PC-9 (cell line): ENCODE results near the gene AUTS2. TPM values are rescaled to one million over a fixed set of nuclear protein-coding genes. Genes with fewer than 3 reads are reported as not detected.

ENCODE experiments used
- BruUV-seq: library from RNA; stranded (reverse); fragments of 400-500 nt; replicated peaks from 2 replicates; lab custom pipeline; 2021; lab: Mats Ljungman, UMichigan
- CTCF ChIA-PET: fragments of 300-600 bp; sonication (Branson Sonifier 250); formaldehyde crosslinking; loops from one replicate; lab custom pipeline; 2022; ENCODE audit warnings: antibody characterized with exemption; lab: Charles Lee
- POLR2A ChIA-PET: fragments of 300-600 bp; sonication (Branson Sonifier 250); formaldehyde crosslinking; loops from one replicate; lab custom pipeline; 2022; ENCODE audit warnings: antibody characterized with exemption; ENCODE audit not compliant: unreplicated experiment; lab: Charles Lee
- DNase-seq, 2 experiments: peaks; one replicate each; pipeline versions ENCODE4 v3.0.0 to v3.0.0-alpha.2; 2015 to 2022; ENCODE audit warnings: mixed read lengths in 1 of 2
- H2AFZ ChIP-seq: fragments of 200-600 bp; sonication (generic); 2 replicates; pipeline ENCODE4 v1.8.1; 2017; ENCODE audit warnings: antibody characterized with exemption
- H3F3A ChIP-seq: fragments of 200-600 bp; sonication (generic); 2 replicates; pipeline ENCODE4 v1.8.1; 2017; ENCODE audit warnings: antibody characterized with exemption, mild to moderate bottlenecking, low read depth; ENCODE audit not compliant: insufficient read depth
- H3K27ac ChIP-seq: fragments of 200-600 bp; sonication (generic); 2 replicates; pipeline ENCODE4 v1.6.1; 2016; ENCODE audit warnings: mixed run types
- H3K27me3 ChIP-seq: fragments of 200-600 bp; sonication (generic); 2 replicates; pipeline ENCODE4 v1.6.1; 2016; ENCODE audit warnings: low read depth, mixed run types; ENCODE audit not compliant: insufficient read depth
- H3K36me3 ChIP-seq: fragments of 200-600 bp; sonication (generic); 2 replicates; pipeline ENCODE4 v1.6.1; 2016; ENCODE audit warnings: low read depth, mixed run types
- H3K4me1 ChIP-seq: fragments of 200-600 bp; sonication (generic); replicated peaks from 2 replicates; pipeline ENCODE4 v1.6.1; 2016; ENCODE audit warnings: mixed run types; ENCODE audit not compliant: insufficient read depth
- H3K4me2 ChIP-seq: fragments of 200-600 bp; sonication (generic); 2 replicates; pipeline ENCODE4 v1.6.1; 2017; ENCODE audit warnings: mixed run types
- H3K4me3 ChIP-seq: fragments of 200-600 bp; sonication (generic); 2 replicates; pipeline ENCODE4 v1.6.1; 2016; ENCODE audit warnings: mixed run types
- H3K79me2 ChIP-seq: fragments of 200-600 bp; sonication (generic); 2 replicates; pipeline ENCODE4 v1.6.1; 2017; ENCODE audit warnings: low read depth, mixed run types
- H3K9me2 ChIP-seq: fragments of 200-600 bp; sonication (generic); 2 replicates; pipeline ENCODE4 v1.8.1; 2017; ENCODE audit warnings: mild to moderate bottlenecking; ENCODE audit not compliant: insufficient read depth
- H3K9me3 ChIP-seq: fragments of 200-600 bp; sonication (generic); 2 replicates; pipeline ENCODE4 v1.8.1; 2016; ENCODE audit warnings: low read depth; ENCODE audit not compliant: insufficient read depth
- H4K20me1 ChIP-seq: fragments of 200-600 bp; sonication (generic); 2 replicates; pipeline ENCODE4 v1.8.1; 2017; ENCODE audit not compliant: insufficient read depth
- EZH2 ChIP-seq: fragments of 200-600 bp; sonication (generic); IDR thresholded peaks from 2 replicates; pipeline ENCODE4 v1.8.0; 2017; ENCODE audit warnings: antibody characterized with exemption, low read depth
- intact Hi-C: fragments of 100-400 bp; cut with micrococcal nuclease; formaldehyde crosslinking; loops from one replicate; pipeline ENCODE4 v1.10.0; 2022; ENCODE audit not compliant: unreplicated experiment
- total RNA-seq: library from RNA; stranded (reverse); gene quantifications from 2 replicates; pipeline ENCODE4 v1.2.3, GENCODE V29; 2021
- TF ChIP-seq, protein P1 (sequence below): fragments of 200-600 bp; sonication (generic); conservative IDR thresholded peaks from 2 replicates; pipeline ENCODE4 v1.6.1; 2017; ENCODE audit warnings: mixed run types, antibody characterized with exemption, mild to moderate bottlenecking, moderate library complexity

AUTS2 gene
- total RNA-seq, 1 experiment from 2014 or later, result not detected

DNA sequence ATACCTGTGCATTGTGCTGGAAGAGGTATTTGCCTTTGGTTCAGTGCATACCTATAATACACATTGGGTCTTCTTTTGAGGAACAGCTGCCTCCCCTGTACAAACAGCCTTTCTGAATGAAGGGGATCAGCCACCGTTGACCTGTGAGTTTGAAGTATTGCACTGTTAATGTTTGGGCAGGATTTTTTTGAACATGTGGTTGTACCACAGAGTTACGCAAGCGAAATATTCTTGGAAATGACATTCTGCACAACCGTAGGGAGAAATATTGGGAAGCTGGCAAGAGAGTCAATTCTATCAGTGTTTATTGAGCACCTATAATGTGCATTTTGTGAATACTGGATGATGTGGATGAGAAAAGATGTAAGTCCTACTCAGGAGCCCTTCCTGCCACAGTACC lies 270.6 kb downstream of the AUTS2 start:
- BruUV-seq, result no TSS peak
- Histone ChIP-seq H3K36me3 (no peaks in the 10 kb centered on the region), H3K9me2 (no peaks in the 10 kb centered on the region; the same call in 1 of the 2 replicates), H3K9me3 (no peaks in the 10 kb centered on the region), H3K4me3 (no peak overlapping the region), H3K27me3 (no peaks in the 10 kb centered on the region), H3K79me2 (no peaks in the 10 kb centered on the region), H3K4me1 (no peaks in the 10 kb centered on the region), H3F3A (no peaks in the 10 kb centered on the region), H3K4me2 (no peak overlapping the region), H4K20me1 (no peaks in the 10 kb centered on the region), H3K27ac (no peak overlapping the region), H2AFZ (no peak overlapping the region)
- POLR2A ChIA-PET, result no interaction called here
- intact Hi-C loops, result no loop called here
- CTCF ChIA-PET, result no interaction called here
- no peak for TF ChIP-seq EZH2
- TF ChIP-seq, protein P1, sequence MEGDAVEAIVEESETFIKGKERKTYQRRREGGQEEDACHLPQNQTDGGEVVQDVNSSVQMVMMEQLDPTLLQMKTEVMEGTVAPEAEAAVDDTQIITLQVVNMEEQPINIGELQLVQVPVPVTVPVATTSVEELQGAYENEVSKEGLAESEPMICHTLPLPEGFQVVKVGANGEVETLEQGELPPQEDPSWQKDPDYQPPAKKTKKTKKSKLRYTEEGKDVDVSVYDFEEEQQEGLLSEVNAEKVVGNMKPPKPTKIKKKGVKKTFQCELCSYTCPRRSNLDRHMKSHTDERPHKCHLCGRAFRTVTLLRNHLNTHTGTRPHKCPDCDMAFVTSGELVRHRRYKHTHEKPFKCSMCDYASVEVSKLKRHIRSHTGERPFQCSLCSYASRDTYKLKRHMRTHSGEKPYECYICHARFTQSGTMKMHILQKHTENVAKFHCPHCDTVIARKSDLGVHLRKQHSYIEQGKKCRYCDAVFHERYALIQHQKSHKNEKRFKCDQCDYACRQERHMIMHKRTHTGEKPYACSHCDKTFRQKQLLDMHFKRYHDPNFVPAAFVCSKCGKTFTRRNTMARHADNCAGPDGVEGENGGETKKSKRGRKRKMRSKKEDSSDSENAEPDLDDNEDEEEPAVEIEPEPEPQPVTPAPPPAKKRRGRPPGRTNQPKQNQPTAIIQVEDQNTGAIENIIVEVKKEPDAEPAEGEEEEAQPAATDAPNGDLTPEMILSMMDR, result no peak
- DNase-seq, result no peak

DNA sequence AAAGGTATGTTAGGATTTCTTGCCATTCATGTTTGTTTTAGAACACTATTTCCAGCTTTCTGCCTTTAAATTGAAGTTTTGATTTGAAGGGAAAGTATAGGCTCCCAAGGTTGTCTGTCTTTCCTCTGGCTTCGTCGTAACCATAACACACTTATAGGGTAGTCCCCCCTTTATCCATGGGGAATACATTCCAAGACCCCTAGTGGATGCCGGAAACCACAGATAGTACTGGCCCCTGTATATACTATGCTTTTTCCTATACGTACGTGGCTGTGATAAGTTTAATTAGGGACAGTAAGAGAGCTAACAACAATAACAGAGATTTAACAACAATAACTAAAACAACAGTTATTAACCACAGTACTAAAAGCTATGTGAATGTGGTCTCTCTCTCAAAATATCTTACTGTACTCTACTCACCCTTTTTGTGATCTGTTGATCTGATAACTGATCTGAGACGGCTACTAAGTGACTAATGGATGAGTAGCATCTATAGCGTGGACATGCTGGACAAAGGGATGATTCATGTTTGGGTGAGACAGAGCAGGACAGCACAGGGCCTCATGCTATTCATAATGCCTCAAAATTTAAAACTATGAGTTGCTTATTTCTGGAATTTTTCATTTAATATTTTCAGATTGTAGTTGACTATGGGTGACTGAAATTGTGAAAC lies 273.1 kb downstream of the AUTS2 start:
- no peak for TF ChIP-seq EZH2
- TF ChIP-seq, protein P1, result no peak
- Histone ChIP-seq H3K4me1 (no peaks in the 10 kb centered on the region), H2AFZ (no peak overlapping the region), H3K27me3 (no peaks in the 10 kb centered on the region), H3F3A (no peaks in the 10 kb centered on the region), H3K4me2 (no peak overlapping the region), H3K79me2 (no peaks in the 10 kb centered on the region), H3K27ac (no peak overlapping the region), H3K9me2 (no peaks in the 10 kb centered on the region; the same call in 1 of the 2 replicates), H3K9me3 (no peaks in the 10 kb centered on the region), H3K36me3 (no peaks in the 10 kb centered on the region), H4K20me1 (no peaks in the 10 kb centered on the region), H3K4me3 (no peak overlapping the region)
- DNase-seq, result no peak
- intact Hi-C loops, result no loop called here
- ChIA-PET CTCF (no interaction called here), POLR2A (no interaction called here)
- no TSS peak for BruUV-seq

DNA sequence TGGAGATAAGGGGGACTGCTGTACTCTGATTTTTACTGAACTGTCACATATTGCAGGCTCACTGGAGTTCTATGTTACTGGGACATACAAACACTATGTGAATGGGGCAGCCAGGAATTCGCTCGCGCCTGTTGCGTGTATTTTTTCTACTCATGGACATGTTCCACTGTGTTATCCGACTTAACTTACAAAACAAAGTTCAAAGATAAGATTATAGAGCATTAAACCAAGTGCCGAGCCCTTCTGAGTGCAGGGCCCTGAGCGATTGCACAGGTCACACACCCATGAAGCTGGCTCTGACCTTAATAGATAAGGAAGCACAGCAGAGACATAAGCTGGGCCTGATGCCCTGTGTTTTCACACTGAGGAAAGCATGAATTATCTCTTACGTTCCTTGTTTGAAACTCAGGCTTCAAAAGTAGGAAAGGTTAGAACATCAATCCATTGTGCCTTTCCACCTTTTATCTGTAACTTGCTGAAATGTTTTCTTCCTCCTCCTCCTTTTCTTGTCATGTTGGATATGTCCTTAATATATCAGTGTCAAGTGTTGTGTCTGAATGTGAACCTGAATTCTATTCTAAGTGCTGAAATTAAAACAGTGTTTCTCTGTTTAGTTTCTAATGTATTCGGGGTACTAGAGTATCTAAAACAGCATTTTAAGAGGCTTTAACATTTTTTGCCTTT lies 273.8 kb downstream of the AUTS2 start:
- H4K20me1 ChIP-seq, result no peaks in the 10 kb centered on the region
- H3K27ac ChIP-seq, result no peak overlapping the region
- no peaks in the 10 kb centered on the region for H3K79me2 ChIP-seq
- no peaks in the 10 kb centered on the region for H3F3A ChIP-seq
- H3K36me3 ChIP-seq, result no peaks in the 10 kb centered on the region
- H3K9me3 ChIP-seq, result no peaks in the 10 kb centered on the region
- BruUV-seq, result no TSS peak
- no peaks in the 10 kb centered on the region for H3K4me1 ChIP-seq
- H2AFZ ChIP-seq, result no peak overlapping the region
- no peak for DNase-seq
- no peak overlapping the region for H3K4me2 ChIP-seq
- ChIA-PET POLR2A (no interaction called here), CTCF (no interaction called here)
- H3K27me3 ChIP-seq, result no peaks in the 10 kb centered on the region
- no peak overlapping the region for H3K4me3 ChIP-seq
- TF ChIP-seq, protein P1, result no peak
- no peak for TF ChIP-seq EZH2
- no peaks in the 10 kb centered on the region; the same call in 1 of the 2 replicates for H3K9me2 ChIP-seq
- intact Hi-C loops, result no loop called here
